HUES6 (cell line): ENCODE data around the gene GET4.

Experiments
- H3K27ac ChIP-seq: 2 replicates; pipeline ENCODE4 v1.7.0; 2013; ENCODE audit warnings: low read depth, mild to moderate bottlenecking, low read length, inconsistent platforms
- H3K27me3 ChIP-seq: 2 replicates; pipeline ENCODE4 v1.6.1; 2013; ENCODE audit warnings: low read length; ENCODE audit not compliant: control insufficient read depth, insufficient read depth
- H3K36me3 ChIP-seq: 2 replicates; pipeline ENCODE4 v1.6.1; 2013; ENCODE audit warnings: low read length; ENCODE audit not compliant: control insufficient read depth, insufficient read depth
- H3K4me1 ChIP-seq: 2 replicates; pipeline ENCODE4 v1.6.1; 2013; ENCODE audit warnings: low read length; ENCODE audit not compliant: control insufficient read depth, insufficient read depth
- H3K4me3 ChIP-seq: 2 replicates; pipeline ENCODE4 v1.5.1; 2013; ENCODE audit warnings: low read depth, low read length
- H3K9ac ChIP-seq: one replicate; pipeline ENCODE4 v1.6.1; 2013; ENCODE audit warnings: mild to moderate bottlenecking, low read length
- H3K9me3 ChIP-seq: 2 replicates; pipeline ENCODE4 v1.6.1; 2013; ENCODE audit warnings: low read depth, low read length; ENCODE audit not compliant: control insufficient read depth, insufficient read depth

The GET4 gene

DNA sequence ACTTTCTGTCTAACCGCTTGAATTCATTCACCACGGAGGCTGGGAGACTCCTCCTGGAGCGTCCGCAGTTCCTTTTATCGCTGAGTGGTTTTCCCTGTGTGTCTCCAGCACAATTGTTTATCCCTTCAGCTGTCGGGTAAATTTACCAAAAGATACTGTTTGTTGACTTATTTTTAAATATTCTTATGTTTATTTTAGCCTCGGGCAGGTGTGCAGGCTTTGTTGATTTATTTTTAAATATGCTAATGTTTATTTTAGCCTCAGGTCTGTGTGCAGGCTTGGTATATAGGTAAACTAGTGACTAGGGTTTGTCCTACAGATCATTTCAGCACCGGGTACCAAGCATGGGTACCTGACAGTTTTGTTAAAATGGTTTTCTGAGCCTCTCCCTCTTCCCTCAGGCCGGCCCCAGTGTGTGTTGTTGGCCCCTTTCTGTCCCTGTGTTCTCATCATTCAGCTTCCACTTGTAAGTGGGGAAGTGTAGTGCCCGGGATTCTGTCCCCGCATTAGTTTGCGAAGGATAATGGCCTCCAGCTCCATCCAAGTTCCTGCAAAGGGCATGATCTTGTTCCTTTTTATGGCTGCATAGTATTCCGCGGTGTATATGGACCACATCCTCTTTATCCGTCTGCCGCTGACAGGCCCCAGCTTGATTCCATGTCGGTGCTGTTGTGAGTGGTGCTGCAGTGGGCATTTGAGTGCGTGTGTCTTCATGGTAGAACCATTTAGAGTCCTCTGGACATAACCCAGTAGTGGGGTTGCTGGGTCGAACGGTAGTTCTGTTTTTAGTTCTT lies 5.3 kb downstream of the GET4 start:
- H3K27ac ChIP-seq = no peak overlapping the region
- no peaks in the 10 kb centered on the region for H3K9me3 ChIP-seq
- H3K36me3 ChIP-seq = peaks cover 21% of the 10 kb centered on the region
- no peak overlapping the region for H3K9ac ChIP-seq
- H3K4me3 ChIP-seq = no peak overlapping the region
- H3K27me3 ChIP-seq = no peaks in the 10 kb centered on the region
- peaks cover 11% of the 10 kb centered on the region for H3K4me1 ChIP-seq

DNA sequence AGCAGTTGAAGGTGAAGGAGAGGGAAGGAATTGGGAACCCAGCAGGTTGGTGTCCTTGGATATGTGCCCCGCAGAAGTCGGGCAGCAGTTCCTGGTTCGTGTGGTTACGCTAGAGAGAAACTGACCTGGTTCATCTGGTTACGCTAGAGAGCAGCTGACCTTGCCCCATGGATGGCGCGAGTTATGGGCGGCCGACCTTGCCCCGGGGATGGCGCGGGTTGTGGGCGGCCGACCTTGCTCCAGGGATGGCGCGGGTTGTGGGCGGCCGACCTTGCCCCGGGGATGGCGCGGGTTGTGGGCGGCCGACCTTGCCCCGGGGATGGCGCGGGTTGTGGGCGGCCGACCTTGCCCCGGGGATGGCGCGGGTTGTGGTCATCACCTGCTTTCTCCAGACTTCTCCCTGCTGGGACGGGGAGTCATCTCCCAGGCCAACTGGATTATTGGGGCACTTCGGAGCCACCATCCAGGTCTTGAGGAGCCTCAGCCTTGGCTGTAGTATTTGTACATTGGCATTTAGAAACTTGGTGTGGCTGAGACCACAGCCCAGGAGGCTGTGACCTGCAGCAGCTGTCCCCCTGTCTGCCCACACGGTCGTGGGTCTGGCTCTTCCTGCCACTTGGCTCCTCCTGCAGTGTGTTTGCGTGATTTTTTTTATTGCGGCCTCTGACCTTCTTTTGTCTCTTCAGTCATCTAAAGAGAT lies 6.1 kb downstream of the GET4 start:
- H3K4me3 ChIP-seq = no peak overlapping the region

GRCh38 chr7:883055-884021 lies 7.0 kb downstream of the GET4 start:
- H3K27me3 ChIP-seq = no peaks in the 10 kb centered on the region
- no peak overlapping the region for H3K4me3 ChIP-seq
- H3K36me3 ChIP-seq = peaks cover 34% of the 10 kb centered on the region
- no peak overlapping the region for H3K9ac ChIP-seq
- no peak overlapping the region for H3K27ac ChIP-seq
- peaks cover 5% of the 10 kb centered on the region; the same call in 1 of the 2 replicates for H3K4me1 ChIP-seq
- H3K9me3 ChIP-seq = no peaks in the 10 kb centered on the region

More for the DNA sequence above, 6.1 kb downstream of the GET4 start:
- Histone ChIP-seq H3K36me3 (peaks cover 30% of the 10 kb centered on the region), H3K9me3 (no peaks in the 10 kb centered on the region), H3K9ac (no peak overlapping the region), H3K27ac (no peak overlapping the region), H3K27me3 (no peaks in the 10 kb centered on the region), H3K4me1 (peaks cover 11% of the 10 kb centered on the region)

DNA sequence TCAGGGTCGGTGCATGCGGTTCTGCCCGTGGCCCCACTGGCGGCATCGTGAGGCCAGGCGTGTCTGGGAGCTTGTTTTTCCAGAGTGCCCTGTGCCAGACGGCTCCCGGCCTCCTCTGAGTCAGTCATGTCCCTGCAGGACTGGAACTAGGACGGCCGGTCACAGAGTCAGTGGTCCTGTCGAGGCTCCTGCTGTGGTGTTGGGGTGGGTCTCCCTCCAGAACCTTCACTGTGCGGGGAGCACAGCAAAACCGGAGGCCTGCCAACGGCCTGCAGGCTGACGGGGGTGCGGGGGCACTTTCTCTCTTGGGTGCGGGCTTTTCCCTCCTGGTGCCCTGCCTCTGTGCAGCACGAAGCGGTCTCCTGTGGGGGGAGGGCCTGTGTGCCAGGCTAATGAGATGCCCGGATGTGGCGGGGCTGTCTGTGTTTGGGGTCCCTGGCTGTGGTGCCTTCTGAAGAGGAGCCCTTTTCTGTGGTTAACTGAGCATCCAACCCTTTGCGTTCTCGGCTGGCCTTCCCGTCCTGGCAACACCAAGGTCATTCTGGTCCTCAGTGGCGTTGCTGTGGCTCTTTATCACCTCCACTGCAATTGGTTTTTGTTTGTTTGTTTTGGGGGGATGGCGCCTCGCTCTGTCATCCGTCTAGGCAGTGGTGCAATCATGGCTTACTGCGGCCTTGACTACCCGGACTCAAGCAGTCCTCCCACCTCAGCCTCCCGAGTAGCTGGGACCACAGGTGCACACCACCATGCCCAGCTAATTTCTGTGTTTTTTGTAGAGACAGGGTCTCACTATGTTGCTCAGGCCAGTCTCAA lies 8.0 kb downstream of the GET4 start:
- no peak overlapping the region for H3K4me3 ChIP-seq
- H3K36me3 ChIP-seq = peaks cover 38% of the 10 kb centered on the region
- H3K27me3 ChIP-seq = no peaks in the 10 kb centered on the region
- H3K4me1 ChIP-seq = no peaks in the 10 kb centered on the region
- H3K9me3 ChIP-seq = no peaks in the 10 kb centered on the region
- H3K27ac ChIP-seq = no peak overlapping the region
- H3K9ac ChIP-seq = no peak overlapping the region

- H3K4me3 ChIP-seq = no peak overlapping the region
- H3K27ac ChIP-seq = no peak overlapping the region
- no peaks in the 10 kb centered on the region for H3K9me3 ChIP-seq
- no peak overlapping the region for H3K9ac ChIP-seq
- H3K4me1 ChIP-seq = no peaks in the 10 kb centered on the region
- H3K36me3 ChIP-seq = peaks cover 37% of the 10 kb centered on the region
- H3K27me3 ChIP-seq = no peaks in the 10 kb centered on the region
Observed at GRCh38 chr7:885261-885892, 9.0 kb downstream of the GET4 start.

- H3K9ac ChIP-seq = no peak overlapping the region
- H3K4me3 ChIP-seq = no peak overlapping the region
- peaks cover 44% of the 10 kb centered on the region for H3K36me3 ChIP-seq
- no peaks in the 10 kb centered on the region for H3K9me3 ChIP-seq
- H3K27ac ChIP-seq = no peak overlapping the region
- H3K27me3 ChIP-seq = no peaks in the 10 kb centered on the region
- no peaks in the 10 kb centered on the region for H3K4me1 ChIP-seq
Observed at GRCh38 chr7:885893-886625, 9.7 kb downstream of the GET4 start.

GRCh38 chr7:886626-887487 lies 10.5 kb downstream of the GET4 start:
- Histone ChIP-seq H3K9me3 (no peaks in the 10 kb centered on the region), H3K27ac (no peak overlapping the region), H3K4me3 (no peak overlapping the region), H3K9ac (no peak overlapping the region), H3K27me3 (no peaks in the 10 kb centered on the region), H3K36me3 (peaks cover 52% of the 10 kb centered on the region), H3K4me1 (no peaks in the 10 kb centered on the region)

DNA sequence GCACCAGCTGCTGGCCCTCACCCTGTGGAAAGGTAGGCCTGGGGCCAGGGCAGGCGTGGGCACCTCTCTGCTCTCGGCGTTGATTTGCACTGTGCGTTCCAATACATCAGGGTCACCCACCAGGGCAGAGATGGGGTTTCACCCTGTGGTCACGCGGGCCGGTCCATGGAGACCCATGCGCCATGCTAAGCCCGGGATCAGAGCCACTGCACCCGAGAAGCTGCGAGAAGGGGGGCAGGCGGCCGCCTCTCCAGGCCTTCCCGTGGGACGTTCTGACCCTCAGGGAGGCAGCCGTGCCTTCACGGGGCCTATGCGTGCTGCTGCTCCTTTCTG lies 11.1 kb downstream of the GET4 start:
- Histone ChIP-seq H3K9ac (no peak overlapping the region), H3K27ac (no peak overlapping the region), H3K27me3 (no peaks in the 10 kb centered on the region), H3K9me3 (no peaks in the 10 kb centered on the region), H3K36me3 (peaks cover 57% of the 10 kb centered on the region), H3K4me3 (no peak overlapping the region), H3K4me1 (no peaks in the 10 kb centered on the region)
